NCI-H2107 (cell line): ENCODE measurements around the gene CDON.
A peak's percentile ranks its signal among the peaks of the same experiment; 100 is the strongest.

Source experiments
- DNase-seq: peaks from one replicate; lab custom pipeline; 2025; lab: John Stamatoyannopoulos, UW

The CDON gene

DNA sequence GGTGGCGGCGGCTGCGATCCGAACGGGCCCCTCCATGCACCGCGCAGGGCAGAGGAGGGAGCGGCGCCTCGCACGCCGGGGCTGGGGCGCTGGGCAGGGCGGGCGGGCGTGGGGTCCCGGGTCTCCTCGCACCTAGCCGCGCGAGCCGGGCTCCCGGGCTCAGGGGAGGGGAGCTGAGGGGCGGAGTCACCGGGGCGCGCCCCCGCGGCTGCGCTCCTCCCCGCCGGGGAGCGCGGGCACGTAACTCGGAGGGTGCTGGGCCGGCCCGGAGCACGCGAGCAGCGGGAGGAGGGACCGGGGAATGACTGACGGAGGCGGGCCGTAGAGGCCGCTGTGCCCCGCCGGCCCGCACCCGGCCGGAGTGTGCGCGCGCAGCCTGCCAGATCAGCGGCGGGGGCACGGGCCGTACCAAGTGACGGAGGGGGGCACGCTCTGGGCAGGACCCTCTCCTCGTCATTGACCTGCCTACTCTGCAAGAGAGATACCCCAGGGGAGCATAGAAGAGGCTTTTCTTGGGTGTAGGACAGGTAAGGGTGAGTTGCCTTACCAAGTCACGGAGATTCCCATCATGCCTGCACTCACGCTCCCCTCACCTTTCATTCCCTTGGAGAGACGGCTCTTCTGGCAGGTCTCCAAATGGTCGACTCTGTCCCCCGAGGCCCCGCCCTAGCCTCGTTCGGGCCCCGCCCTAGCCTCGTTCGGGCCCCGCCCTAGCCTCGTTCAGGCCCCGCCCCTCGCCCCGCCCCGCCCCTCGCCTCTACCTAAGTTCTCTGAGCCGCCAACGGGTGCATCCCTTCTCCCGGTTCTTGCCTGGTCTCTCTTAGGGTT, at the start of gene CDON:
Gene CDON, minus strand, starts transcription at position 188 of the 828 bp plus-strand sequence. CDS start 39,390 bp downstream, outside the sequence.
- DNase-seq: peak; percentile 70

GRCh38 chr11:126111458-126112116, 48.9 kb upstream of the CDON start:
- DNase-seq: no peak

GRCh38 chr11:126109941-126110731, 47.5 kb upstream of the CDON start:
- no peak for DNase-seq

DNA sequence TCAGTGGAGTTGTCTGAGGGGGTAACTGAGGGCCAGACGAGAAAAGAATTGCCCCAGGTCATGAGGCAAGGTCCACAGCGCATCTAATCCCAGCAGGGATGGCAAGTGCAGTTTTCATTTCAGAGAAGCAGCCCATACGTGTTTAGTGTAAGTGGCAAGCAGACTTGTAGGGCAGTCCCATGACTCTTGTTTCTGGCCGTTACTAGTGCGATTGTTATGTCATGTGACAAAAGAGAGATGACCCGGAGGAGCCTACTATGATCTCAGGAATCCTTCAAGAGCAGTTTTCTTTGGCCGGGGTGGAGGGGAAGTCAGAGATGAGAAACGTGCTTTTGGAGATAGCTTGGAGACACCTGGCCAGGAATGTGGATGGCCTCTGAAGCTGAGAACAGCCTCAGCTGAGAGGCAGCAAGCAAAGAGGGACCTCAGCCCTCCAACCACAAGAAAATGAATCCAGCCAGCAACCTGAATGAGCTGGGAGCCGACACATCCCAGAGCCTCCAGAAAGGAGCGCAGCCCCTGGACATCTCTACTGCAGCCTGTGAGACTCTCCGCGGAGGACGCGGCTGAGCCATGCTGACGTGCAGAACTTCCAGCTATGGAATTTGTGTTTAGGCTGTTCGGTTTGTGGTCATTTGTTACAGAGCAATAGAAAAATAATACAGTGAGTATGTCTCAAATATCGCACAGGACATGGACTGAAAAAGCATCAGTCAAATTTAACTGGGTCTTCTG, 44.1 kb upstream of the CDON start:
- no peak for DNase-seq

GRCh38 chr11:126105748-126106080, 43.0 kb upstream of the CDON start:
- DNase-seq: no peak

DNA sequence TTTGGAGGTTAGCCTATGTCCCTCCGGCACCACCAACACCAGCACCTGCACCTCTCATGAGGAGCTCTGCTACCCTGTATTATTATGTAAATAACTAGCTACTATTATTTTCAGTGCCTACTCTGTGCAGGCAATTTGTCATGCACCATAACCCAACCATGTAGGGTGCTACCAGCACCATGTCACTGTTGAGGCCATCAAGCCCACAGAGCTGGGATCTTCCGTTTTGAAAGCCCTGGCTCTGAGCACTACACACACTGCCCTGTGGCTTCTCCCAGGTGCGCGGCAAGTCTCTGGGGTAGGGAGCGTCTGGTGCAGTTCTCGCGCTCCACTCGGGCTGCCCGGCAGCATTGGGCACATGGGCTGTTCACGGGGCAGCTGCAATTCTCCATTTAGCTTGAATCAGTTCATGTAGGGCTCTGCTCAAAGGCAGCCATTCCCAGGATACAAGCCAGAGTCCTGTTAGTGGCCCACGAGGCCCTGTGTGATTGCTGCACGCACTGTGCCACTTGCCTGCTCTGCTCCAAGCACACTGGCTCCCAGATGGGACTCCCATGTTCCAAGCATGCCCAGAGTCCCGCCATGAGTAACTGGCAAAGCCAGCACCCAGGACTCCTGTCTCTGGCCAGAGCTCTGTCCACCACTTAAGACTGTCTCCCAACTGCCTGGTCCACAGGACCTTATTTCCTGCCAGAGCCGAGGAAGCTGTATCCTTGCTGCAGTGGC, 42.5 kb upstream of the CDON start:
- no peak for DNase-seq

DNA sequence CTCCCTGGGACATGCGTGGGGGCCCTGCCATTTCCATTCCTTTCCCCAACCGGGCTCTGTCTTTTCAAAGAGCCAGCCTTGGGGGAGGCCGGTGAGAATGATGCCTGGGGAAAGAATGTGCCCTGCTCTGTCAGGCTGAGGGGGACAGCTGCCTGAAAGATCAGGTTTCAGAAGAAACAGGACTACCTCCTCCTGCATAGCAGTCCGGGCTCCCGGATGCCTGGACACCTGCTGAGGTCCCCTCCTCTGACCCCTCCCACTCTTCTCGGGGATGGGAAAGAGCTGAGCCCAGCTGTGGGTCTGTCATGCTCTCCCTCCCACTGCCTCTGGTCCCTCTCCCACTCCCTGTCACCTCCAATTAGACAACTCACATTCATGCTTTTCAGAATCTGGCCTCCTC, 41.8 kb upstream of the CDON start:
- no peak for DNase-seq

- no peak for DNase-seq
Measured at GRCh38 chr11:126103150-126103549, 40.5 kb upstream of the CDON start.

GRCh38 chr11:126102436-126102981, 39.8 kb upstream of the CDON start:
- DNase-seq: no peak

- DNase-seq: no peak
Measured at GRCh38 chr11:126101930-126102283, 39.2 kb upstream of the CDON start.

DNA sequence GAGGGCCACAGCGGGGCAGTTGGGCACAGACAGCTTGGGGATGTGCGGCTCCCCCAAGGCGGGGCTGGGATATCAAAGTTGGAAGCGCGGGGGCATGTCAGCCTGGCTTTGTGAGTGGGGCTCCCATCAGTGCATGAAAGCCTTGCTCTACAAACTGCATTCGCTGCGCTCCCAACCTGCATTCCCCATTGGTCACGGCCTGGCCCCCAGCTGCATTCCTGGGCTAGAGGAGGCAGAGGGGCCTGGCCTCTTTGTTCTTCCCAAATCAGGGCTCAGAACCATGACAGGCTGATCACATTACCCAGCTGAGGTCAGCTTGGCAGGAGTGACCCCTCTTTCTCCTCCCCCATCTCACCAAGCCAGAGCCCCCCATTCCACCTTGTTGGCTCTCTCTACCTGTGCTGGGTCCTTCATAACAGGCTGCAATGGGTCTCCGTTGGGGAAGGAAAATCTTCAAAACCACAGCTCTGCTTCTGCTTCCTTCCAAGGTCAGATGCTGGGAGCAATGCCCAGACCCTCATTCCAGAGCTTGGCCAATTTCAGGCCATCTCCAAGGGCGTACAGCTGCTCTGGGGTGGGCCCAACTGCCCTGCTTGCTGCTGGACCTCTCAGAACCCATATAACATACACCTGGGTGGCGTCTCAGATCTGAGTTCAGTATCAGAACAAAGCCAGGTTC, 38.7 kb upstream of the CDON start:
- no peak for DNase-seq

GRCh38 chr11:126100716-126101115, 38.0 kb upstream of the CDON start:
- DNase-seq: no peak

DNA sequence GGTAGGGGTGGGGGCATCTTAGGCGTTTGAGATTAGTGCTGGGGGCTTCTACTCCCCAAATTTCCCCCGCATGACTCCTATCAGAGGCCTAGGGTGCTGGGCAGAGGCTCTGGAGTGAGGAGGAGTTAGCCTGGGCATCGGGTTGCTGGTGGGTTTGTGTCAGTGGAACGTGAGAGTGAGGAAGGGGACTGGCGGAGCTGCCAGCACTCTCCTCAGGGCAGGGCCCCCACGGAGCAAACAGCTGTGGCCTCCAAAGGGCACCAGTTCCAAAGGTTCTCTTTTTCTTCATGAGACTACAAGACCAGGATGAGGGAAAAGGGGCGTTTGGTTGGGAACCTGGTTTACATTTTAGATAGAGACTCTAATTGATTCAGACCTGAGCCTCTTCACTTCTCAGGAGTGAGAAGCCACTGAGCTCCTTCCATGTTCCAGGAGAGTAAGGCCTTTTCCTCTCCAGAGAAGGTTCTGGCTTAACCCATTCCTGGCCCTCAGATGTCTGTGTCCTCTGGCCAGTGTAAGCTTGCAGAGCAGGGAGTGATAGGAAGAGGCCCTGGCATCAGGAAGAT, 35.6 kb upstream of the CDON start:
- DNase-seq: no peak

DNA sequence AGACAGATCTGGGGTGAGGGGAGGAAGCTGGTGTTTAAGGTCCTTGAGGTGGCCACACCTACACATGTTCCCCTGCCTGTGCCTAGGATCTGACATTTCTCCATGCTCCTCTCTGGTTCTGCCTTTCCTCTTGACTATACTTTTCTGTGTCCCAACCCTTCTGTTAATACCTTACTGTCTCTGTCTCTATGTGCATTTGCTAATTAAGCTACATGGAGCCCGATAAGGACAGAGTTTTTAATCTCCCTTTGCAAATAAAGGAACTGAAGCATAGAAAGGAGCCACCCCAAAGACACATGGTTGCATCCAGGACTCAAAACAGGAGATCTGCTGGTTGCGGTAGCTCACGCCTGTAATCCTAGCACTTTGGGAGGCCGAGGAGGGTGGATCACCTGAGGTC, 33.1 kb upstream of the CDON start:
- DNase-seq: no peak

DNA sequence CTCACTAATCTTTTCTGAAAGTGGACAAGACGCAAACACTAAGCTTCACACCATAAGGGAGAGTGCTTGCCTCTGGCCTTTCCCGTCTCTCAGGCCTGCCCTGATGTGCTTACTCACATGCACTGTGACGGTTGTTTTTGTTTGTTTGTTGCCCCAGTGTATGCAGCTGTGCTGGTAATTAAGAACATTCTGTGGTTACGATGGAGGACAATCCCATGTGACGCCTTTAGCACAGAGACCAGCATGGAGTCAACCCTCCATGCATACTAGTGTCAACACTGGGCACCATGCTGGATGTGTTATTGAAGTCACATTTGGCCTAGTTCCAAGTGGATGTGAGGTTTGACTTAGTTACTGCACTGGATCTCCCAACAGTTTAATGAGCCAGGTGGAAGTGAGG, 27.8 kb upstream of the CDON start:
- no peak for DNase-seq

GRCh38 chr11:126088999-126089398, 26.3 kb upstream of the CDON start:
- no peak for DNase-seq

DNA sequence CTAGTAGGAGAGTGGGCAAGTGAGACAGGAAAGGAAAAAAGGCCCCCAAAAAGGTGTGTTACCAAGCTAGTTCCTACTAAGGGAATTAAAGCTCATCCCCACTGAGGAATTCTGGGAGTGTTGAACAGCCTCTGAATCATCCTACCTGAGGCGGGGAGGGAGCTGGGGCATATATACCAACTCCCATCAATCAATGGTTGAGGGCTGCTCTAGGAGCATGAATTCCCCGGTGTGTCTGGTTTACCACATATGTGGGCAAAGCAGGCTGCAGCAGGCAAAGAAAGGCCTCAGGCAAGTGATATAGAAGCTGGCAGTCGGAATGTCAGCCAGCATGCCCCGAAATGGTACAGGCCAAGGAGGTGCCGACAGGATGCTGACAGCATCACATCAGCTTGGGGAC, 23.6 kb upstream of the CDON start:
- DNase-seq: no peak

- DNase-seq: no peak
Measured at GRCh38 chr11:126084608-126084912, 21.9 kb upstream of the CDON start.

GRCh38 chr11:126083829-126084607, 21.4 kb upstream of the CDON start:
- no peak for DNase-seq
